SW 1271 (cell line): ENCODE measurements around the gene FAM217B.
A peak's percentile ranks its signal among the peaks of the same experiment; 100 is the strongest.
"Not testable (repeated sequence)": the region's sequence is repeated elsewhere in the genome, so short reads cannot be mapped to it uniquely, and the experiment has no call there.

ENCODE experiments used
- DNase-seq, 2 experiments: peaks; one replicate each; lab custom pipeline; 2025; lab: John Stamatoyannopoulos, UW

The FAM217B gene

DNA sequence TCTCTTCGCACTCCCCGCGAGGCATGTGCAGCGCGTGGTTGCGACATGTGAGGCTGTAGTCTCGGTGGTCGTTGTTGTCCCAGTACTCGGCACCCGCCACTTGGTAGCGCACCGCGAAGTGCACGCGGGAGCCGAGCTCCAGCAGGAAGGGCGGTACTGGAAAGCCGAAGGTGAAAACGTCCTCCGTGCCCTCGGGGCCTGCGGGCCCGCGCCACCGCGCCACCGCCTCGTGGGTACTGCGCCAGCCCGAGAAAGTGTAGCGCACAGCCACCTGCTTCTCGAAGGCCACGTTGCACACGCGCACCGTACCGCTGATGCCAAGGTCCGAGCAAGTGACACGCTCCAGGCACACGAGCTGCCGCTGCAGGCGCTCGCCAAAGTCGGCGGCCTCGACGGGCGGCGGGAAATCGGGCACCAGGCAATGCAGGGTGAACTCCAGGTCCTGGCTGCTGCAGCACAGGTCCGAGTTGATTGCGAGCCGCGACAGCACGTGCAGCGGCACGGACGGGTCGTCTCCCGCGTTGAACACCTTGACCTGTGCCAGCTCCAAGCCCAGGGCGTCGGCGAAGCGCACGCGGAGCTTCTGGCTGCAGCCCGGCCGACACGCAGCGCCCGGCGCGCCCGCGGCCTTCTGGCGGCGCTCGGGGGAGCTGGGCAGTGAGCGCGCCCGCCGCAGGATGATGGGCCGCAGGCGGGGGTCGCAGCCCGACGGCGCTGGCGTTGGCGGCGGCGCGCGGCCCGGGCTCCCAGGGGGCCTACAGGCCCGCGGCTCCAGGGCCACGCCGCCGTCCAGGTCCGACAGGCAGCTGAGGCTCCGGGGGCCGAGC lies 924 bp upstream of the FAM217B start:
- DNase-seq: no peak

GRCh38 chr20:59939879-59940128 lies 385 bp upstream of the FAM217B start:
- DNase-seq: no peak

GRCh38 chr20:59940956-59941294 lies 736 bp downstream of the FAM217B start:
- no peak for DNase-seq

DNA sequence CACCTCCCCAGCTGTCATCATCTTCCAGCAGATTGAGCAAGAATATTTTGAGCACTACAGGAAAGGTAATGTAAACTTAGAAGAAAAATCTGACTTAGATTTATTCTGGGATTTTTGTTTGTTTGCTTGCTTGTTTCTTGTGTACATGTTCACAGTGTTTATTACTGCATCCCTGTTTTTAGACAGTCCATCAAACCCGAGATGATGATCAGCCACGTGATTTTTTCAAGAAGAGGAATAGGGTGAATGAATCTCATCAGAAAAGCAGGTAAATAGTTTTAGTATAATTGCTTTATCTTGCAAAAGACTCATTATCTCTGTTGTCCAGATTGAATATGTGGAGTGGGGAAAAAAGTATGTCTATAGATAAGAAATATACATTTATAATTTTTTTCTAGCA lies 2.1 kb downstream of the FAM217B start:
- no peak for DNase-seq

DNA sequence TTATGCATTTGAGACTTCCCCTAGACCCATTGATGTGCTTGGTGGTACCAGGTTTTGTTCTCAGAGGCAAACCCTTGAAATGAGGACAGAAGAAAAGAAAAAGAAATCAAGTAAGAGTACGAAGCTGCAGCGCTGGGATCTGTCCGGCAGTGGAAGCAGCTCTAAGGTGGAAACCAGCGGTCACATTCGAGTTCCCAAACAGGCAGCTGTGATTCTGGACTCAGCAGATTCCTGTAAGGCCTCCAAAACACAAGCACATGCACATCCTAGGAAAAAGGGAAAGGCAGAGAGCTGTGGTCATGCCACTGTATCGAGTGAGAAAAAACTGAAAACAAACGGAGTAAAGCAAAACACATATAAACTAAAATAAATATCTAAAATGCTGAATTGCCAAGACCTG lies 4.5 kb downstream of the FAM217B start:
- no peak for DNase-seq

DNA sequence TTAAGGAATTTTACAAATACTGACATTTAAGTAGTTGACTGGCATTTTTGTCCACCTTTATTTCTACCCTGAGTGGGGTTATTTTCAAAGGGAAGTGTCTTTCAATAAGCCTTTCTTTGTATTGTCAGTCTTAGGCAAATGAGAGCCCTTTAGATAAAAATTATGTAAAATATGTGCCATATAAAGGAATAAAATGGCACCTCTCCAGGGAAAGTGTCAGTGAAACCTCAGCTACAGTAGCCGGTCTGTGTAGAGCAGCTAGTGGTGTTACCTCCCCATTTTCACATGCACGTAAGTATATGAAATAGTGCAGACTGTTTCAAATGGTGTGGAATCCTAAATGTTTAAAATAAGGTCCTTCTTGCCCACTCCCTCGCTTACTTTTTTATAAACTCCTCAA lies 5.0 kb downstream of the FAM217B start:
- no peak for DNase-seq

DNA sequence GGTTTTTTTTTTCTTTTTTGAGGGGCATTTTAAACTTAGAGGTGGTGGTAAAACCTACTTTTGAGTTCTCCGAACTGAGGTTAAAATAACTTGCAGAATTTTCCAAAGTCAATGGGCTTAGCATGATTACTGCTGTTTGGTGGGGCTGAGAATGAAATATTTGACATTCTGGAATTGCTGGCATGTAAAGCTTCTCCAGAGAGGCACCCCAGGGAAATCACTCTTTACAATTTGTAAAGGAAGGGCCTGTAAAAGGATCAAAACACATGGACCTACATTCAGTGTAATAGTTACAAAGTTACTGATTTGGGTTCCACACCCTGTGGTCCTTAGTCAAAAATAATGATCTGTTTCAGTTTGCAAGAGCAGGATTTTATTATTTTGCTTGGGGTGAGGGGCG lies 5.5 kb downstream of the FAM217B start:
- DNase-seq: no peak

DNA sequence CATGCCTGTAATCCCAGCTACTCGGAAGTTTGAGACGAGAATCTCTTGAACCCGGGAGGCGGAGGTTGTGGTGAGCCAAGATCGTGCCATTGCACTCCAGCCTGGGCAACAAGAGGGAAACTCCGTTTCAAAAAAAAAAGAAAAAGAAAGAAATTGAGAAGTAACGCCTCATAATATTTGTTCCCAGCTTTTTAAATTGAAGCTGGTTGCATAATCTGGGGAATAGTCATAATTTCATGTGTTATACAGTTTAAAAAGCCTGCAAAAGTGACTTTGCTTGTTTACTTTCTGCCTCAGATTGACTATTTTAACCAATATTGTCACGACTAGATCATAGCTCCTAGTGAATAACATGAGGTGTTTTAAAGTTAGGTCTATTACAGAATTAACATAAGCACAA lies 7.2 kb downstream of the FAM217B start:
- DNase-seq: no peak

DNA sequence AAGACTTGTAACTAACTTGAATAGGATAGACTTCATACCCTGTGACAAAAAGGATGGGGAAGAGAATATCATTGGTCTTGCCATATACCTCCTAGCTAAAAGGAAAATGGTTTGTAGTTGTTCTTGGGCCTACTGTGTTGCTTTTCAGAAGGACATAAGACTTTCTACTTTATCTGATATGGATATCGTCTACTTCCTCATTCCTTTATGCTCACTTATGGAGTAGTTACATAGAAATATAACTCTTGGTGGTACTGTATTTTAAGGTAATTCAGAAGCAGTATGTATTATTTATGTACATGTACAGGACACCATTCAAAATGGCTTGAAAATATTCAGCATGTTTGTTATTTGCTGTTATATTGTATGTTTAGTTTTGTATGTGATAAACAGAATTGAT lies 8.0 kb downstream of the FAM217B start:
- DNase-seq: no peak

GRCh38 chr20:59948828-59949720 lies 8.9 kb downstream of the FAM217B start:
- DNase-seq: peak in 1 of 2 experiments; percentile 63

DNA sequence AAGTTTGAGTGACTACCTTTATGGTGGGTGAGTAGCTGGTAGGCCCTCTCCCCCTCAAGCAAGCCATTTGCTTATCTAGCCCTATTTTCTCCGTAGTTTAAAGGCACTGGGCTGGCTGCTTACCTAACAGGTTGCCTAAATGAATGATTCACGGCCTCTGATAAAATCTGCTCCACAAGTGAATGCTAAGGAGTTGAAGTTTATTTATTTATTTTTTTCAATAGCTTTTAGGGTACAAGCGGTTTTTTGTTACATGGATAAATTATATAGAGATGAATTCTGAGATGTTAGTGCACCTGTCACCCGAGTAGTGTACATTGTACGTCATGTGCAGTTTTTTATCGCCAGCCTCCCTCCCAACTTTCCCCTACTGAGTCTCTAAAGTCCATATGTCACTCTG lies 9.7 kb downstream of the FAM217B start:
- no peak for DNase-seq

DNA sequence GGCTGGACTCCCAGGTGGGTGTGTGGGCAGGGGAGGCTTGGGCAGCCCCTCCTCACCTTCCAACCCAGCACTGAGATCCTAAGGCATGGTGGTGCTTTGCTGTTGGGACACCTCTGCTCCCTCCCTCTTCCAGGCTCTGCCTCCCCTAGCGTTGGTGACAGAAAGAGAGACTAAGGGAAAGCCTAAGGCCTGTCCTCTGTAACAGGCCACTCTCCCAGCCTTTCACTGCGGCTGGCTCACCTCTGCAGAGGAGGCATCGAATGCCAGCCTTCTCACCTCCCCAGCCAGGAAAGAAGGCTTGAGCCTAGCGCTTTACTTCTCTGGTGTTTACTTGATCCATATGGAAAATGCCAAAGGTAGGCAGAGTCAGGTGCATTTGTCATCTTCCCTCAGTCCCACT lies 14.5 kb downstream of the FAM217B start:
- no peak for DNase-seq

- peak in 1 of 2 experiments; percentile 71 for DNase-seq
Measured at GRCh38 chr20:59955131-59955796, 15.1 kb downstream of the FAM217B start.

DNA sequence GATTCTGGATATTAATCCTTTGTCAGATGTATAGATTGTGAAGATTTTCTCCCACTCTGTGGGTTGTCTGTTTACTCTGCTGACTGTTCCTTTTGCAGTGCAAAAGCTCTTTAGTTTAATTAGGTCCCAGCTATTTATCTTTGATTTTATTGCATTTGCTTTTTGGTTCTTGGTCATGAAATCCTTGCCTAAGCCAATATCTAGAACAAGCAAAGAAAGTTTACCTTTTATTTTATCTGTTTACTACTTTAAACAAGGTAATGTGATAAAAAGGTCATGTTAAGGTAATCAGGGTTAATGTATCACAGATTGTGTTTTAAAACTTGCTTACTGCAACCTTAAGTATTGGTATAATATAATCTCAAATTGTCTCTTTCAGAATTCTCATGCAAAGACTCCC lies 17.4 kb downstream of the FAM217B start:
- DNase-seq: not testable (repeated sequence)

- no peak for DNase-seq
Measured at GRCh38 chr20:59958123-59958522, 17.9 kb downstream of the FAM217B start, which contains the start of gene CDH26. Gene CDH26, plus strand, starts transcription at chr20:59958423. Its CDS starts 304 bp downstream, at chr20:59958727.

DNA sequence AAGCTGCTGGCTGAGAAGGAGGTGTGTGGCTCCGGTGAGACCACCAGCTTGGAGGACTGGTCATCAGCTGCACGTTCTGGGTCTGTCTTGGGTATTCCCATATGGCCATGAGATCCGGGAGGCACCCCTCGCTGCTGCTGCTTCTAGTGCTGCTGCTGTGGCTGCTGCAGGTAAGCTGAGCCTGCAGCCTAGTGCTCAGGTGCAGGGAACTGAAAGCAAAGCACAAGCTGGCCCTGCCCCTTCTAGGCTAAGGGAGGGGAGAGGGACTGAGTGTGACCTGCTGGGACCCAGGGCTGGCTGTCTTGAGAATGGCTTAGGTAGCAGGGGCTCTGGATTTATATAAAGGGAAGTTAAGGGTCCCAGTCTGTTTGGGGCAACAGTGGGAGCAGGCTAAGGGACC lies 18.4 kb downstream of the FAM217B start:
- DNase-seq: no peak

GRCh38 chr20:59961423-59961822 lies 21.2 kb downstream of the FAM217B start:
- DNase-seq: no peak

DNA sequence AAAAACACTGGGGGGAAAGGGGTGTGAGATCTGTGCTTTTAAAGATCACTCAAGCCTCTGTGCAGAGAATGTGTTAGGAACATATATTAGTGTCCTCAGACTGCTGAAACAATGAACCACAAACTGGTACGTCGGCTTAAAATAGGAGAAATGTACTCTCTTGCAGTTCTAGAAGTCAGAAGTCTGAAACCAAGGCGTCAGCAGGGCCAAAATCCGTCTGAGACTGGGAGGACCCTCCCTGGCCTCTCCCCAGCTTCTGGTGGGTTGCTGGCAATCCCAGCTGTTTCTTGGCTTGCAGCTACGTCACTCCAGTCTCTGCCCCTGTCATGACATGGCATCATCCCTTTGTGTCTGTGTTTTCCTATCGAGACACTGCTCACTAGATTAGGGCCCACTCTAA lies 22.0 kb downstream of the FAM217B start:
- no peak for DNase-seq

DNA sequence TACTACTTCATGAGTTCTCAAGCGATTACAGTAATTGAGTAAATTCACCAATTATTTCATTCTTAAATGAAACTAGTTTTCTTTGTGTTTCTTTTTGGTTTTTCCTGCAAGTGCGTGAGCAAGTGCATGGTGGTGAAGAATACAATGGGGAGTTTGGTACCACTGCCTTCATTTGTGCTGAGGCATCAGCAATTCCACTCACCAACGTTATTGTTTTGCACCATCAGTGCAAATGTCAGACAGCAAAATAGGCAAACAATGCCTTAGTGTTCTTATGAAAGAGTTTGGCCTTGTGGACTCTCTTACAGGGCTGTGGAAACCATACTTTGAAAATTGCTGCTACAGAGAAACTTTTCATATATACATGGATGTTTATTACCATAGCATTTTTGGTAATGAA lies 26.2 kb downstream of the FAM217B start:
- no peak for DNase-seq

DNA sequence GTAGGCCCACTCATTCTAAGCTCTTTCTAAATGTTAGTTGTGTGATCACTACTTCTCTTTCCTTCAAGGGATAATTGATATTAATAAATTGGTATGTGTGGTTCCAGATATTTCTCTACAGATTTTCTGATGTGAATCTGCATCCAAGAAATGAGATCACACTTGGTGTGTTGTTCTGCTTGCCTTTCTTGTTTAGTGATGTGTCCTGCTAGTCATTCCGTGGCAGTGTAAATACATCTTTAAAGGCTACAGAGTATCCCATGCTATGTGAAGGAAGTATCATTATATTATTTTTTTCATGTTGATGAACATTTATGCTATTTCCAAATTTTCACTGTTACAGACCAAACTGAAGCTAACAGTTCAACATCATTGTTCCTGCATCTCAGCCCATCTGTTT lies 31.2 kb downstream of the FAM217B start:
- DNase-seq: no peak

- DNase-seq: no peak
Measured at GRCh38 chr20:59972037-59972801, 32.0 kb downstream of the FAM217B start.

DNA sequence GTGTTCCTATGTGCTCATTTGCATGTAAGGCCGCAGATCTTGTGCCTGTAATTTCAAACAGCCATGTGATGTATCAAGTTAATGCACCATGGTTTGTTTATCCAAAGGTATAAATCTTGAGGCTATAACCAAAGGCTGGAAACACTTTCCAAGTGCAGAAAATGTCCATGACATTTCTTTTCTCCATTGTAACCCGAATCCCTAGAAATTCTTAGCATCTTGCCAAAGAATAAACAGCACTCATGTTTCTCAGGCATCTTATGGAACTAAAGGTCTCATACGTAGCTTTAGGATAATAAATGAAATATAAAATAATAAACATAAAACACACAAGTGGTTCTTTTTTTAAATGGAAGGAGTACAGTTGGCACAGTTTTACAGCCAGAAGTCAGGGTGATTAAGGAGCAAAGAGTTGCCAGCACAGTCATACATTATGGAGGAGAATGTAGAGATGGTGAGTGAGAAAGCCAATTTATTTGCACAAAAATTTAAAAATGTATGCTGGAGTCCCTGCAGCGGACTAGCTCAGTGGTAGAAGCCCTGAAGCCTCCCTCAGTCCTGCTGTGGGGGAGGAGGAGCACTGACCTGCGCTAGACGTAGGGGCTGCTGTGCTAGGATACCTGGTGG lies 36.1 kb downstream of the FAM217B start:
- no peak for DNase-seq
